Caco-2 (cell line): ENCODE data around the gene COPB2. TPM values are rescaled to one million over a fixed set of nuclear protein-coding genes. Genes with fewer than 3 reads are reported as not detected.

ENCODE experiments used
- BruUV-seq: library from RNA; stranded (reverse); fragments of 400-500 nt; replicated peaks from 2 replicates; lab custom pipeline; 2021; lab: Mats Ljungman, UMichigan
- CTCF ChIA-PET: fragments of 300-600 bp; sonication (Branson Sonifier 250); formaldehyde crosslinking; loops from one replicate; lab custom pipeline; 2022; ENCODE audit warnings: antibody characterized with exemption; lab: Charles Lee
- POLR2A ChIA-PET: fragments of 300-600 bp; sonication (Branson Sonifier 250); formaldehyde crosslinking; loops from one replicate; lab custom pipeline; 2022; ENCODE audit warnings: antibody characterized with exemption; lab: Charles Lee
- DNase-seq, 2 experiments: peaks; one replicate each; pipeline versions ENCODE4 v3.0.0 to v3.0.0-alpha.2; 2020 to 2022
- H3K27me3 ChIP-seq: replicated peaks from 2 replicates; pipeline ENCODE4 v1.6.0; 2011; ENCODE audit warnings: low read length; ENCODE audit not compliant: control insufficient read depth, insufficient read depth
- H3K36me3 ChIP-seq: 2 replicates; pipeline ENCODE4 v1.5.1; 2011; ENCODE audit warnings: low read length; ENCODE audit not compliant: control insufficient read depth, insufficient read depth
- H3K4me1 ChIP-seq: fragments of 250-450 bp; sonication (Bioruptor Pico); 2 replicates; pipeline ENCODE4 v1.5.1; 2020; ENCODE audit warnings: mild to moderate bottlenecking
- H3K4me3 ChIP-seq: 2 replicates; pipeline ENCODE4 v1.5.1; 2011; ENCODE audit warnings: low read depth, mild to moderate bottlenecking, control low read depth, low read length
- H3K9me3 ChIP-seq: fragments of 250-450 bp; sonication (Bioruptor Pico); 2 replicates; pipeline ENCODE4 v1.5.1; 2020; ENCODE audit warnings: mild to moderate bottlenecking, moderate library complexity
- H3K27ac Mint-ChIP-seq: one replicate; pipeline ENCODE4 v1.8.0; 2022; ENCODE audit warnings: mixed read lengths; ENCODE audit not compliant: unreplicated experiment
- H3K27me3 Mint-ChIP-seq: one replicate; pipeline ENCODE4 v1.8.0; 2022; ENCODE audit warnings: mixed read lengths; ENCODE audit not compliant: insufficient read depth, unreplicated experiment
- H3K36me3 Mint-ChIP-seq: one replicate; pipeline ENCODE4 v1.8.0; 2022; ENCODE audit warnings: mild to moderate bottlenecking, mixed read lengths; ENCODE audit not compliant: insufficient read depth, unreplicated experiment
- H3K4me1 Mint-ChIP-seq: one replicate; pipeline ENCODE4 v1.8.0; 2022; ENCODE audit warnings: low read depth, mixed read lengths; ENCODE audit not compliant: unreplicated experiment
- H3K4me3 Mint-ChIP-seq: one replicate; pipeline ENCODE4 v1.8.0; 2022; ENCODE audit warnings: mild to moderate bottlenecking, moderate library complexity, mixed read lengths; ENCODE audit not compliant: unreplicated experiment
- H3K9me3 Mint-ChIP-seq: one replicate; pipeline ENCODE4 v1.8.0; 2022; ENCODE audit warnings: mixed read lengths; ENCODE audit not compliant: unreplicated experiment
- CTCF ChIP-seq, 2 experiments: fragments of 200-600 bp in 1 of 2; IDR thresholded peaks; 1 replicate in 1 of 2; 2 replicates in 1 of 2; pipeline versions ENCODE4 v1.5.1 to v1.8.0; 2011 to 2022; ENCODE audit warnings: antibody characterized with exemption in 1 of 2, control low read depth in 1 of 2, inconsistent platforms in 1 of 2, low read depth in 1 of 2, low read length in 1 of 2, mild to moderate bottlenecking in 1 of 2, moderate library complexity in 1 of 2; ENCODE audit not compliant: insufficient read depth in 1 of 2, severe bottlenecking in 1 of 2, unreplicated experiment in 1 of 2
- intact Hi-C: fragments of 100-400 bp; cut with micrococcal nuclease; formaldehyde crosslinking; loops from one replicate; pipeline ENCODE4 v1.10.0; 2022; ENCODE audit not compliant: unreplicated experiment
- total RNA-seq: library from RNA; stranded (reverse); gene quantifications from 2 replicates; pipeline ENCODE4 v1.2.3, GENCODE V29; 2022

The COPB2 gene
- total RNA-seq, 1 experiment from 2014 or later: 130 TPM

- BruUV-seq: no TSS peak
Measured at GRCh38 chr3:139312959-139313358, 76.5 kb downstream of the COPB2 start.

GRCh38 chr3:139312416-139312815 lies 77.0 kb downstream of the COPB2 start:
- intact Hi-C loops: no loop called here
- Mint-ChIP-seq H3K27me3 (no peaks in the 10 kb centered on the region), H3K4me1 (peaks cover 17% of the 10 kb centered on the region), H3K9me3 (no peaks in the 10 kb centered on the region), H3K27ac (peak overlapping the region; percentile 74), H3K4me3 (no peak overlapping the region), H3K36me3 (no peaks in the 10 kb centered on the region)
- Histone ChIP-seq H3K27me3 (no peaks in the 10 kb centered on the region), H3K9me3 (no peaks in the 10 kb centered on the region), H3K4me3 (no peak overlapping the region), H3K36me3 (no peaks in the 10 kb centered on the region), H3K4me1 (peaks cover 16% of the 10 kb centered on the region)
- CTCF ChIA-PET: no interaction called here
- POLR2A ChIA-PET: no interaction called here
- DNase-seq: no peak
- TF ChIP-seq CTCF (IDR thresholded peaks at IDR 0.05; ENCODE audit: insufficient read depth in 1 of 2, low read depth in 1 of 2, low read length in 1 of 2, severe bottlenecking in 1 of 2, unreplicated experiment in 1 of 2): no peak
- BruUV-seq: no TSS peak

More at GRCh38 chr3:139312959-139313358, 76.5 kb downstream of the COPB2 start:
- peak; percentile 28 to 63 for DNase-seq
- Mint-ChIP-seq H3K4me3 (no peak overlapping the region), H3K9me3 (no peaks in the 10 kb centered on the region), H3K4me1 (peaks cover 17% of the 10 kb centered on the region), H3K27me3 (no peaks in the 10 kb centered on the region), H3K36me3 (no peaks in the 10 kb centered on the region), H3K27ac (peak overlapping the region; percentile 74)
- ChIA-PET POLR2A (no interaction called here), CTCF (interaction anchor here (1.0 kb wide), 1 partner anchor 16 kb away, joined by 5 read pairs; no protein-coding TSS in a partner anchor)
- Histone ChIP-seq H3K27me3 (no peaks in the 10 kb centered on the region), H3K4me3 (no peak overlapping the region), H3K4me1 (peaks cover 16% of the 10 kb centered on the region), H3K9me3 (no peaks in the 10 kb centered on the region), H3K36me3 (no peaks in the 10 kb centered on the region)
- intact Hi-C loops: no loop called here
- no peak for TF ChIP-seq CTCF (IDR thresholded peaks at IDR 0.05; ENCODE audit: insufficient read depth in 1 of 2, low read depth in 1 of 2, low read length in 1 of 2, severe bottlenecking in 1 of 2, unreplicated experiment in 1 of 2)

- POLR2A ChIA-PET: no interaction called here
- Histone ChIP-seq H3K36me3 (no peaks in the 10 kb centered on the region), H3K4me1 (peaks cover 16% of the 10 kb centered on the region), H3K9me3 (no peaks in the 10 kb centered on the region), H3K4me3 (no peak overlapping the region), H3K27me3 (no peaks in the 10 kb centered on the region)
- no TSS peak for BruUV-seq
- peak overlapping the region; percentile 7 for H3K27ac Mint-ChIP-seq
- TF ChIP-seq CTCF (IDR thresholded peaks at IDR 0.05; ENCODE audit: insufficient read depth in 1 of 2, low read depth in 1 of 2, low read length in 1 of 2, severe bottlenecking in 1 of 2, unreplicated experiment in 1 of 2): no peak
- CTCF ChIA-PET: no interaction called here
- no peak for DNase-seq
- H3K36me3 Mint-ChIP-seq: no peaks in the 10 kb centered on the region
- intact Hi-C loops: no loop called here
- H3K4me1 Mint-ChIP-seq: peaks cover 17% of the 10 kb centered on the region
- no peak overlapping the region for H3K4me3 Mint-ChIP-seq
- no peaks in the 10 kb centered on the region for H3K9me3 Mint-ChIP-seq
- H3K27me3 Mint-ChIP-seq: no peaks in the 10 kb centered on the region
Measured at GRCh38 chr3:139311557-139311956, 77.9 kb downstream of the COPB2 start.
